Esophagus muscularis mucosa (tissue), 4 donors: ENCODE results near the gene TP53TG3C. TPM values are rescaled to one million over a fixed set of nuclear protein-coding genes. Genes with fewer than 3 reads are reported as not detected.
"Not testable (repeated sequence)": the region's sequence is repeated elsewhere in the genome, so short reads cannot be mapped to it uniquely, and the experiment has no call there.

ENCODE experiments used
- DNase-seq: peaks from one replicate; pipeline ENCODE4 v3.0.0-alpha.2; 2017; ENCODE audit errors: extremely low spot score
- H3K27ac ChIP-seq, 4 donors: fragments of 200-600 bp; sonication (generic); replicated peaks in 1 of 4; 1 replicate in 3 of 4; 2 replicates in 1 of 4; pipeline ENCODE4 v1.5.1; 2016 to 2019; ENCODE audit warnings: mild to moderate bottlenecking in 1 of 4
- H3K27me3 ChIP-seq, 4 donors: fragments of 200-600 bp; sonication (generic); one replicate each; pipeline versions ENCODE4 v1.5.1 to v1.6.0; 2016 to 2019
- H3K36me3 ChIP-seq, 4 donors: fragments of 200-600 bp; sonication (generic); one replicate each; pipeline ENCODE4 v1.5.1; 2016 to 2019
- H3K4me1 ChIP-seq, 4 donors: fragments of 200-600 bp; sonication (generic); one replicate each; pipeline ENCODE4 v1.5.1; 2016 to 2019
- H3K4me3 ChIP-seq, 4 donors: fragments of 200-600 bp; sonication (generic); 1 replicate in 2 of 4; 2 replicates in 2 of 4; pipeline ENCODE4 v1.5.1; 2016 to 2019; ENCODE audit warnings: mild to moderate bottlenecking in 4 of 4, moderate library complexity in 1 of 4
- H3K9me3 ChIP-seq, 4 donors: fragments of 200-600 bp; sonication (generic); 1 replicate in 3 of 4; 2 replicates in 1 of 4; pipeline ENCODE4 v1.5.1; 2016 to 2019
- WGBS: methylation state at CpG from one replicate; pipeline ENCODE4 v1.1.5; 2018; 5-methylcytosine and 5-hydroxymethylcytosine counted together
- intact Hi-C: fragments of 100-400 bp; cut with DNase I; formaldehyde crosslinking; loops from one replicate; pipeline ENCODE4 v1.15.1; 2023
- small RNA-seq, 3 donors: library from RNA; depleted of rRNA; stranded (forward); fragments of <200 nt; gene quantifications; one replicate each; pipeline ENCODE3, GENCODE V24; 2016
- total RNA-seq, 4 donors: library from RNA; depleted of rRNA; stranded (reverse); fragments of >200 nt; gene quantifications; one replicate each; pipeline versions ENCODE4 v1.1.0 to v1.2.1, GENCODE V29; 2016

The TP53TG3C gene
- not detected for total RNA-seq

- H3K4me3 ChIP-seq, intact Hi-C loops, H3K27me3 ChIP-seq, H3K4me1 ChIP-seq, H3K9me3 ChIP-seq, H3K27ac ChIP-seq, H3K36me3 ChIP-seq, DNase-seq: not testable (repeated sequence)
- no CpG with 5 or more reads among the region's 25 CpGs for WGBS
These were observed at the start of gene TP53TG3C for GRCh38 chr16:33193926-33194325. Gene TP53TG3C (plus strand): TSS chr16:33194226. CDS start chr16:33194294, 68 bp downstream.

Small RNAs within 50 kb of the gene (small RNA-seq; reads per million reads assigned to genes)
- gene AC138869.1: 0 reads per million in 3 donors

Other genes starting within 250 kb of the TP53TG3C start
- gene TP53TG3E, start 110.1 kb downstream of the TP53TG3C start, total RNA-seq: not detected
- not detected for gene TP53TG3B, start 166.6 kb downstream of the TP53TG3C start, total RNA-seq